ENCODE measurements around the gene PCYT2.
A peak's percentile ranks its signal among the peaks of the same experiment; 100 is the strongest.

Gene PCYT2

GRCh38 chr17:81899514-81900166 is 11.6 kb downstream of the PCYT2 start:
- no peak for DNase-seq

- DNase-seq = no peak
These were observed 12.3 kb downstream of the PCYT2 start for GRCh38 chr17:81898885-81899284.

GRCh38 chr17:81898029-81898866 is 13.0 kb downstream of the PCYT2 start:
- no peak for DNase-seq

- no peak for DNase-seq
These were observed 15.8 kb downstream of the PCYT2 start for GRCh38 chr17:81895400-81895799.

GRCh38 chr17:81891303-81891552 is 20.0 kb downstream of the PCYT2 start:
- DNase-seq = no peak

- DNase-seq = no peak
These were observed 20.5 kb downstream of the PCYT2 start for GRCh38 chr17:81890447-81891302.

- no peak for DNase-seq
These were observed 21.6 kb downstream of the PCYT2 start for GRCh38 chr17:81889602-81890001.

GRCh38 chr17:81888988-81889595 is 22.1 kb downstream of the PCYT2 start:
- DNase-seq = no peak

GRCh38 chr17:81888105-81888987 is 22.9 kb downstream of the PCYT2 start:
- DNase-seq = no peak

GRCh38 chr17:81885869-81886548 is 25.2 kb downstream of the PCYT2 start:
- no peak for DNase-seq

- no peak for DNase-seq
These were observed 25.7 kb downstream of the PCYT2 start for GRCh38 chr17:81885454-81885853.

- DNase-seq = no peak
These were observed 26.2 kb downstream of the PCYT2 start for GRCh38 chr17:81884968-81885367.

- no peak for DNase-seq
These were observed 26.7 kb downstream of the PCYT2 start for GRCh38 chr17:81884520-81884919.

GRCh38 chr17:81879121-81879520 is 32.1 kb downstream of the PCYT2 start:
- no peak for DNase-seq

GRCh38 chr17:81878294-81878693 is 32.9 kb downstream of the PCYT2 start:
- no peak for DNase-seq

- DNase-seq = no peak
These were observed 33.6 kb downstream of the PCYT2 start for GRCh38 chr17:81877569-81877968.

- peak; percentile 69 for DNase-seq
These were observed 39.6 kb downstream of the PCYT2 start for GRCh38 chr17:81871387-81872230.

- no peak for DNase-seq
These were observed 40.2 kb downstream of the PCYT2 start, which contains the start of gene ARHGDIA for GRCh38 chr17:81870981-81871386. Gene ARHGDIA, minus strand, starts transcription at chr17:81871337. Its CDS starts 1,407 bp downstream, at chr17:81869930.

GRCh38 chr17:81870131-81870980 is 40.8 kb downstream of the PCYT2 start:
- DNase-seq = peak; percentile 23
